Activated T-cell treated with anti-CD3 and anti-CD28 coated beads, Interleukin-2, amount 50 U/mL, for 4 hours (primary cell): Measurements from ENCODE around the gene TENM3. TPM values are rescaled to one million over a fixed set of nuclear protein-coding genes. Genes with fewer than 3 reads are reported as not detected.

Source experiments
- ATAC-seq, 2 donors: fragments of 200-7000 bp; cut with Tn5 transposase; one replicate each; pipeline ENCODE4 v1.10.0; 2021
- DNase-seq: peaks from one replicate; pipeline ENCODE4 v3.0.0-alpha.2; 2020
- H3K27me3 Mint-ChIP-seq: one replicate; pipeline ENCODE4 v1.8.0; 2021; ENCODE audit warnings: low read depth, mixed read lengths
- H3K36me3 Mint-ChIP-seq: one replicate; pipeline ENCODE4 v1.8.0; 2022; ENCODE audit warnings: mixed read lengths; ENCODE audit not compliant: insufficient read depth
- H3K4me1 Mint-ChIP-seq: one replicate; pipeline ENCODE4 v1.8.0; 2021; ENCODE audit warnings: low read depth, mixed read lengths
- H3K4me3 Mint-ChIP-seq: one replicate; pipeline ENCODE4 v1.8.0; 2021; ENCODE audit warnings: mild to moderate bottlenecking, moderate library complexity, mixed read lengths
- H3K9me3 Mint-ChIP-seq: one replicate; pipeline ENCODE4 v1.8.0; 2021; ENCODE audit warnings: mixed read lengths
- total RNA-seq, 3 donors: library from RNA; stranded (reverse); gene quantifications; one replicate each; pipeline ENCODE4 v1.2.1, GENCODE V29; 2021

The TENM3 gene
- total RNA-seq, 3 donors from 2014 or later, result 0.03 to 0.14 (median 0.13) TPM

GRCh38 chr4:182640932-182641331, 397.7 kb downstream of the TENM3 start:
- H3K36me3 Mint-ChIP-seq, result no peaks in the 10 kb centered on the region
- H3K4me3 Mint-ChIP-seq, result no peak overlapping the region
- DNase-seq (no peak), ATAC-seq (no peak)
- no peaks in the 10 kb centered on the region for H3K4me1 Mint-ChIP-seq
- H3K27me3 Mint-ChIP-seq, result no peaks in the 10 kb centered on the region
- H3K9me3 Mint-ChIP-seq, result peaks cover 6% of the 10 kb centered on the region

GRCh38 chr4:182642831-182643230, 399.6 kb downstream of the TENM3 start:
- H3K36me3 Mint-ChIP-seq, result no peaks in the 10 kb centered on the region
- H3K4me3 Mint-ChIP-seq, result no peak overlapping the region
- no peak for DNase-seq
- H3K27me3 Mint-ChIP-seq, result no peaks in the 10 kb centered on the region
- no peaks in the 10 kb centered on the region for H3K4me1 Mint-ChIP-seq
- H3K9me3 Mint-ChIP-seq, result peaks cover 6% of the 10 kb centered on the region
- no peak for ATAC-seq

GRCh38 chr4:182643801-182644682, 400.8 kb downstream of the TENM3 start:
- ATAC-seq, result no peak
- peaks cover 6% of the 10 kb centered on the region for H3K9me3 Mint-ChIP-seq

DNA sequence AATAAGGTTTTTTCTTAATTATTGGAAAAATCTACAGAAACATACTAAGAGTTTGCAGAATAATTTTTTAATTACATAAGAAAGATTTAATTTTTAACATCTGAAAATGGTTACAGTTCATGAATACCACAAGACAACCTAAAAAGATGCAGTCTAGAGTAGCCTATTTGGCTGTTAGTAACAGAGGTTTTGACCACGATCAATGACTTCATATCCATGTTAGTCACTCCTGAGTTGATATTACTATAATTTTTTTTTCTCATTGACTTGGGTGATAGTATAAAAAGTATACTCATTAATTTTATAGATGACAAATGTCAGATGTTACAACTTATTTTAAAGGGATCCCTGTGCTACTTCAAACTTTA, 401.5 kb downstream of the TENM3 start:
- DNase-seq, result no peak
- Mint-ChIP-seq H3K9me3 (peaks cover 6% of the 10 kb centered on the region), H3K4me1 (no peaks in the 10 kb centered on the region), H3K4me3 (no peak overlapping the region), H3K27me3 (no peaks in the 10 kb centered on the region), H3K36me3 (no peaks in the 10 kb centered on the region)
- no peak for ATAC-seq

More at GRCh38 chr4:182643801-182644682, 400.8 kb downstream of the TENM3 start:
- Mint-ChIP-seq H3K4me3 (no peak overlapping the region), H3K36me3 (no peaks in the 10 kb centered on the region), H3K27me3 (no peaks in the 10 kb centered on the region), H3K4me1 (no peaks in the 10 kb centered on the region)
- no peak for DNase-seq

DNA sequence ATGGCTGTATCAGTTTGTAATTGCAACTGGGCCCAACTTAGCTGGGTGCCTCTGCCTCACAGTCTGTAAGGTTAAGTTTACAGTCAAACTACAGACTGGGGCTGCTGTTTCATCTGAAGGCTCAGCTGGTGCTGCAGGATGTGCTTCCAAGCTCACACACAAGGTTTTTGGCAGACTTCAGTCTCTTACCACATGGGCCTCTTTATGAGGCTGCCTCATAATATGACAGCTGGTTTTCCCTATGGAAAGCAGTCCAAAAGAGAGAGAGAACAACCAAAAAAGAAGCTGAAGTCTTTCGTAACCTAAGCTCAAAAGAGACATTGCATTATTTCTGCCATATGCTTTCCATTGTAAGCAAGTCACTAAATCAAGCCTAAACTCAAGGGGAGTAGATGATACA, 402.3 kb downstream of the TENM3 start:
- peaks cover 3% of the 10 kb centered on the region for H3K27me3 Mint-ChIP-seq
- ATAC-seq (no peak), DNase-seq (no peak)
- no peaks in the 10 kb centered on the region for H3K4me1 Mint-ChIP-seq
- peaks cover 6% of the 10 kb centered on the region for H3K9me3 Mint-ChIP-seq
- no peaks in the 10 kb centered on the region for H3K36me3 Mint-ChIP-seq
- H3K4me3 Mint-ChIP-seq, result no peak overlapping the region

DNA sequence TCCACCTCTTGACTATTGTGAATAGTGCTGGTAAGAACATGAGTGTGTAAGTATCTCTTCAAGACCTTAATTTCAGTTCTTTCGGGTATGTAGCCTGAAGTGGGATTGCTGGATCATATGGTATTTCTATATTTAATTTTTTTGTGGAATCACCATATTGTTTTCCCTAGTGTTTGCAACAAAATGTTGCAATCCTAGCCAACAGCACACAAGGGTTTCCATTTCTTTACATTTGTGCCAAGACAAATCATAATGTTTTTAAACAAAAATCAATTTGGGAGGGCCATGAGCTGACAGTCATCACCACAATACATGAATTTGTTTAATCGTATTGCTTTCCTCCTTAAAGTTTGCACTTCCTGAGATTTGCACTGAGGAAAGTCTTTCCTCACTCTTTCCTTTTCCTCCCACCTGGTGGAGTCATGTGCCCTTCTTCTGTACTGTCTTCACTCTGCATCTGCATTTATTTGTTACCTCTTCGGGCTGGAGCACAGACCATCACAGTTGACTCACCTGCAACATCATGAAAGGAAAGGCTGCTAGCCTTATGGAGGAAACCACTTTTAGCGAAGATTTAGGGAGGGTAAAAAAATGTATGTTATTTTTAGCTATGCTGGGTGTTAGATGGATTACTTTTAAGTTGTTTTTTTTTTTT, 404.6 kb downstream of the TENM3 start:
- no peaks in the 10 kb centered on the region for H3K36me3 Mint-ChIP-seq
- H3K4me1 Mint-ChIP-seq, result no peaks in the 10 kb centered on the region
- peaks cover 6% of the 10 kb centered on the region for H3K9me3 Mint-ChIP-seq
- no peak overlapping the region for H3K4me3 Mint-ChIP-seq
- no peak for DNase-seq
- no peak for ATAC-seq
- H3K27me3 Mint-ChIP-seq, result peaks cover 4% of the 10 kb centered on the region

DNA sequence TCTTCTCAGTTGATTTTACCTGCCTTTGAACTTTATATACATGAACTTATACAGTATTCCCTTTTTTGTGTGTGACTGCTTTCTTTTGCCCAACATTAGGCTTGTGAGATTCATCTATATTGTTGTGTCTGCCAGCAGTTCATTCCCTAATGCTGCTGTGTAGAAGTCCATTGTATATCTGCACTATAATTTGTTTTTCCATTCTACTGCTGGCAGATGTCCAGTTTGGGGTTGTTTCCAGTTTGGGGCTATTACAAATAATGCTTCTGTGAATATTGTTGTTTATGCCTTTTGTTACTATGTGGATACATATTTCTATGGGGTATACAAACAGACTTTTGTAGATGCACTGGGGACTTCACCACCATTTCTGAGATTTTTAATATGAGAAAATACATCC, 405.6 kb downstream of the TENM3 start:
- no peaks in the 10 kb centered on the region for H3K36me3 Mint-ChIP-seq
- H3K4me3 Mint-ChIP-seq, result no peak overlapping the region
- ATAC-seq (no peak), DNase-seq (no peak)
- no peaks in the 10 kb centered on the region for H3K4me1 Mint-ChIP-seq
- H3K27me3 Mint-ChIP-seq, result peaks cover 4% of the 10 kb centered on the region
- H3K9me3 Mint-ChIP-seq, result peaks cover 6% of the 10 kb centered on the region

GRCh38 chr4:182649698-182650477, 406.7 kb downstream of the TENM3 start:
- DNase-seq (no peak), ATAC-seq (no peak)
- H3K9me3 Mint-ChIP-seq, result peaks cover 6% of the 10 kb centered on the region
- no peaks in the 10 kb centered on the region for H3K4me1 Mint-ChIP-seq
- peaks cover 4% of the 10 kb centered on the region for H3K27me3 Mint-ChIP-seq
- H3K36me3 Mint-ChIP-seq, result no peaks in the 10 kb centered on the region
- no peak overlapping the region for H3K4me3 Mint-ChIP-seq

GRCh38 chr4:182653596-182653995, 410.4 kb downstream of the TENM3 start:
- Mint-ChIP-seq H3K27me3 (peaks cover 4% of the 10 kb centered on the region), H3K4me1 (no peaks in the 10 kb centered on the region), H3K36me3 (no peaks in the 10 kb centered on the region), H3K4me3 (no peak overlapping the region), H3K9me3 (no peaks in the 10 kb centered on the region)
- DNase-seq (no peak), ATAC-seq (no peak)

DNA sequence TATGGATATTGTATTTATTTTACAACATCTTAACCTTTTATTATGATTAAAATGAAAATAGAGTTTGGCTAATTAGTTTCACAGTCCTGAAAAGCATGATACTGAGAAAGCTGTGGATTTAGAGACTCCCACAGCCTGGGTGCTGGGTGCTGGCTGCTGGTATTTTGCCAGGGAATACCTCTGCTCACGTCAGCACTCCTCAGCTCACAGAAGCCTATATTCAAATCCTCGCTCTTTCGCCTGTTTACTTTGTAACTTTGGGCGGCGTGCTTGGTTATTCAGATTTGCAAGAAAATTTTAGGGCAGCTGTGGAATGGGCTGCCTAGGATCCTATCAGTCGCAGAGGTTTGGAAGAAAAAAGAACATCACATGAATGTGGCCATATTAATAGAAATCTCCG, 412.1 kb downstream of the TENM3 start:
- H3K36me3 Mint-ChIP-seq, result no peaks in the 10 kb centered on the region
- ATAC-seq, result no peak
- DNase-seq, result no peak
- peaks cover 3% of the 10 kb centered on the region for H3K27me3 Mint-ChIP-seq
- no peaks in the 10 kb centered on the region for H3K4me1 Mint-ChIP-seq
- H3K4me3 Mint-ChIP-seq, result no peak overlapping the region
- no peaks in the 10 kb centered on the region for H3K9me3 Mint-ChIP-seq

DNA sequence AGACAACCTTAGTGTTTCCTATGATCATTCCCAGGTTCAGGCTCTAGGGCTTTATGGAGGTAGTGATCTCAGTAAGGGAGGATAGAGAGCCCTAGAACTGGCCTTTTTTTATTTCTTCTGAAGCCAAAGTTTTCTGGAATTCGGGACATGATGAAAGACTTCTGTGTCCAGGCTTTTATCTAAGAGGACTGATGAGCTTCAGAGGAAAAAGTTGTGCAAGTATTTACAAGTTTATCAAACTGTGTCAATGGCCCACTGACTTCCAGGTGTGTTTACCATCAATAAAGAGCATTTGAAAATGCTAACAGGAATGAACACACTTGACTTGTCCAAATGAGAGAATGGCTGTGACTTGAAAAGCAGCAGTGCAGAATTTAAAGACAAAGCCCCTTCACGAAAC, 419.3 kb downstream of the TENM3 start:
- H3K4me1 Mint-ChIP-seq, result no peaks in the 10 kb centered on the region
- no peaks in the 10 kb centered on the region for H3K36me3 Mint-ChIP-seq
- DNase-seq, result no peak
- peaks cover 2% of the 10 kb centered on the region for H3K27me3 Mint-ChIP-seq
- no peaks in the 10 kb centered on the region for H3K9me3 Mint-ChIP-seq
- no peak overlapping the region for H3K4me3 Mint-ChIP-seq
- no peak for ATAC-seq

- no peak for ATAC-seq
- H3K4me3 Mint-ChIP-seq, result no peak overlapping the region
- no peaks in the 10 kb centered on the region for H3K9me3 Mint-ChIP-seq
- no peaks in the 10 kb centered on the region for H3K27me3 Mint-ChIP-seq
- DNase-seq, result no peak
- H3K4me1 Mint-ChIP-seq, result no peaks in the 10 kb centered on the region
- H3K36me3 Mint-ChIP-seq, result no peaks in the 10 kb centered on the region
These were observed 428.0 kb downstream of the TENM3 start for GRCh38 chr4:182671231-182671630.

DNA sequence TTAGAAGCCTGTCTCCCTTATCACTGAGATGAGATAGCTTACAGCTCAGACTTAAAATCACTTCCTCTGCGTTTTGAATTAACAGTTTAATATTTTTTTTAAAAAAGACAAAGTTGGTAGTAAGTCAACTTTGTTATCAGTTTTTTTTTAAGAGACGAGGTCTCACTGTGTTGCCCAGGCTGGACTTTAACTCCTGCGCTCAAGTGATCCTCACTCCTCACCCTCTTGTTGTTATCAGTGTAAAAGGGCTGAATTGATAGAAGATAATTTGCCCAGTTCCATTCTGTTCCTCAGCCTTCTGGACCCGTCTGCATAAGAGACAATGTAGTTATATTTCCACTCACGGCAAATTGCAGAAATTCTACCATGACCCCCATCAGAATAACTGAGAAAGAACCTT, 428.5 kb downstream of the TENM3 start:
- no peaks in the 10 kb centered on the region for H3K36me3 Mint-ChIP-seq
- no peaks in the 10 kb centered on the region for H3K27me3 Mint-ChIP-seq
- H3K9me3 Mint-ChIP-seq, result no peaks in the 10 kb centered on the region
- no peak overlapping the region for H3K4me3 Mint-ChIP-seq
- no peak for DNase-seq
- no peak for ATAC-seq
- no peaks in the 10 kb centered on the region for H3K4me1 Mint-ChIP-seq

- H3K4me3 Mint-ChIP-seq, result no peak overlapping the region
These were observed 435.4 kb downstream of the TENM3 start for GRCh38 chr4:182678590-182678989.

More at GRCh38 chr4:182678590-182678989, 435.4 kb downstream of the TENM3 start:
- Mint-ChIP-seq H3K36me3 (no peaks in the 10 kb centered on the region), H3K27me3 (no peaks in the 10 kb centered on the region), H3K4me1 (no peaks in the 10 kb centered on the region), H3K9me3 (no peaks in the 10 kb centered on the region)
- DNase-seq (no peak), ATAC-seq (no peak)
